HG03558 (cell line): ENCODE data around the gene UBA52.

Experiments used
- ATAC-seq: cut with Tn5 transposase; IDR thresholded peaks from one replicate; pipeline ENCODE4 v1.9.1; 2021; ENCODE audit warnings: moderate number of reproducible peaks; ENCODE audit not compliant: unreplicated experiment; ENCODE audit errors: extremely low read depth

UBA52 gene

DNA sequence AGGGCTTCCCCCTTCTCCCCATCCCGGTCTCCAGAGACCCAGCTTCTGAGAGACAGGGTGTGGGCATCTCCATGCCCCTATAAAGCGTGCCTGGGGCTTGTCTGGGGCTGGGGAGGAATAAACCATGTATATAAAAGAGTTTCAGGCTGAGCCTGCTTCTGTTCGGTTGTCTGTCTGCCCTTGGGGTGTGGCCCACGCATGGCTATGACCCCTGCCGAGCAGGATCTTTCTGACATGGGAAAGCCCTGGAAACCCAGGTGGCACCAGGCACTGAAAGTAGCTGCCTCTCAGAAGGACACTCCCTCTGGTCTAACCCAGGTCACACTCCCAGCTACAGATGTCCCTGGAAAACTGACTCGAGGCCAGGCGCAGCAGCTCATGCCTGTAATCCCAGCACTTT lies 49.2 kb downstream of the UBA52 start:
- ATAC-seq: no peak

DNA sequence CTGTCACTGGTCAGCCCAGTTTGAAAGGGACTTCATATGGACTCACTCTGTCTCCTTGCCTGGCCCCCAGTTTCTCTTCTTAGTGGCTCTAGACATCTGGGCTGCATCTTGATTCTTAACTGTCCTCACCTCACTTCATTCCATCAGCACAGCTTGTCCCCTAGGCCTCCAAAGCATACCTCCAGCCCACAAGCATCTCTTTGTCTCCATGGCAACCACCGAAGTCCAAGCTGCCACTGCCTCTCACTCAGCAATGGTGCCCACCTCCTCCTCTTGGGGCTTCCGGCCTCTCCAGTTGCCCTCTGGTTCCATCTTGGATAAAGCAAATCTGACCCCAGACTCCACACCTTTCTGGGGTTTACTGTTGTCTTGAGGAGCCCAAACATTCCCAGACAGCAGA lies 55.2 kb downstream of the UBA52 start:
- no peak for ATAC-seq
